ENCODE results near the gene TTC8.
"Not testable (repeated sequence)": the region's sequence is repeated elsewhere in the genome, so short reads cannot be mapped to it uniquely, and the experiment has no call there.

TTC8 gene

GRCh38 chr14:88825503-88825902 is 1.1 kb downstream of the TTC8 start:
- no peak for DNase-seq

GRCh38 chr14:88829188-88829587 is 4.7 kb downstream of the TTC8 start:
- no peak for DNase-seq

- no peak for DNase-seq
Observed at GRCh38 chr14:88829685-88830302, 5.3 kb downstream of the TTC8 start.

GRCh38 chr14:88831284-88831683 is 6.8 kb downstream of the TTC8 start:
- no peak for DNase-seq

GRCh38 chr14:88834883-88835431 is 10.5 kb downstream of the TTC8 start:
- DNase-seq: no peak

GRCh38 chr14:88835661-88836060 is 11.2 kb downstream of the TTC8 start:
- no peak for DNase-seq

GRCh38 chr14:88837495-88837894 is 13.0 kb downstream of the TTC8 start:
- DNase-seq: no peak

- DNase-seq: no peak
Observed at GRCh38 chr14:88838015-88838414, 13.6 kb downstream of the TTC8 start.

- DNase-seq: no peak
Observed at GRCh38 chr14:88840926-88841325, 16.5 kb downstream of the TTC8 start.

- no peak for DNase-seq
Observed at GRCh38 chr14:88841741-88842140, 17.3 kb downstream of the TTC8 start.

- no peak for DNase-seq
Observed at GRCh38 chr14:88842414-88842813, 18.0 kb downstream of the TTC8 start.

GRCh38 chr14:88844980-88845491 is 20.6 kb downstream of the TTC8 start:
- DNase-seq: no peak

- no peak for DNase-seq
Observed at GRCh38 chr14:88848571-88848970, 24.1 kb downstream of the TTC8 start.

GRCh38 chr14:88849716-88850115 is 25.3 kb downstream of the TTC8 start:
- no peak for DNase-seq

GRCh38 chr14:88851587-88851986 is 27.1 kb downstream of the TTC8 start:
- DNase-seq: no peak

GRCh38 chr14:88852632-88853031 is 28.2 kb downstream of the TTC8 start:
- no peak for DNase-seq

GRCh38 chr14:88853129-88853528 is 28.7 kb downstream of the TTC8 start:
- no peak for DNase-seq

GRCh38 chr14:88856786-88857366 is 32.4 kb downstream of the TTC8 start:
- no peak for DNase-seq

GRCh38 chr14:88857861-88858260 is 33.4 kb downstream of the TTC8 start:
- DNase-seq: not testable (repeated sequence)

GRCh38 chr14:88859118-88859517 is 34.7 kb downstream of the TTC8 start:
- DNase-seq: not testable (repeated sequence)

- DNase-seq: no peak
Observed at GRCh38 chr14:88863167-88863566, 38.7 kb downstream of the TTC8 start.

- DNase-seq: no peak
Observed at GRCh38 chr14:88864198-88864597, 39.7 kb downstream of the TTC8 start.

GRCh38 chr14:88866305-88866704 is 41.9 kb downstream of the TTC8 start:
- DNase-seq: no peak

- peak; percentile 15 for DNase-seq
Observed at GRCh38 chr14:88868558-88869159, 44.2 kb downstream of the TTC8 start.
